ENCODE measurements around the gene PON2. TPM values are rescaled to one million over a fixed set of nuclear protein-coding genes. Genes with fewer than 3 reads are reported as not detected.

The PON2 gene
- total RNA-seq: 1 to 10 TPM; 3.9 to 9.3 TPM

DNA sequence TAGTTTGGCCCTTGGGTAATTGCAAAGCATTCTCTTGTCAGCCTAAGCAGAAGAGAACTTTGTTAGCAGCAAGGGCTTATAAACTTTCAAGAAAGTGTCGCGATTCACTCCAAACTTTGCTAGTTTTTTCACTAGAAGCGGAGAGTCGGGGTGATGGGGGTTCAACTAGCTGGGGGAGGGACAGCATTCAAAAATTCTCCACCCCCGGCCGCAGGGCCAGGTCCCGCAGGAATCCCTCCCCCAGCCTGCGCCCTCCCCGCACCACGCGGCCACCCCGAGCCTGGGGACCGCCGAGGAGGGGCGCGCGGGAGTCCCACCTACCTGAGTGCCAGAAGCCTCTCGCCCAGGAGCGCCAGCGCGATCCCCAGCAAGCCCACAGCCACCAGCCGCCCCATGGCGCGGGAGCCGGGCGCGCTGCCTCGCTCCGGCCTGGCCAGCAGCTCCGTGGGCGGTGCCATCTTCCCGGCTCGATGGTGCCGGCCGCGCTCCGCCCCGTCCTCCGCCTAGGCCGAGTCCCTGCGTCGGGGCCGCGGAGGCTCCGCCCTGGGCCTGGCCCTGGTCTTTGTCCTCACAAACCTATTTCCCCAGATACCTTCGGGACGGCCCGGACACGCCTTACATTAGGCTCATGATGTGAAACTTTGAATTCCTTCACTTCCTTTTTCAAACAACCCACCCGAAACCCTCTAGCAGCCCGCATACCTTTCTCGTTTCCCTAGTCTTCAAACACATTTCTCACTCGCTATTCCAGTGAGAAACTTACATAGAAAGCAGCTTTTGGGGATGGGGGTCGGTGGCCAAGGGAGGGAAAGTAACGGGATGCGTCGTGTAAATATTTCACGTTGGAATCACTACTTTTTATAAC lies at the start of gene PON2:
PON2 (minus strand) TSS at position 472 of the 865 bp plus-strand sequence; CDS start at position 395, 77 bp downstream.
- H3K4me3 Mint-ChIP-seq: peak within 1 kb of the TSS; percentile 86
- peaks cover 13% of the 10 kb centered on the region for H3K27me3 Mint-ChIP-seq
- peak; percentile 96 for ATAC-seq (replicated peaks)
- no peaks in the 10 kb centered on the region for H3K4me1 Mint-ChIP-seq
- H3K27ac Mint-ChIP-seq: peak within 1 kb of the TSS; percentile 86
- H3K9me3 Mint-ChIP-seq: no peaks in the 10 kb centered on the region
- H3K36me3 Mint-ChIP-seq (ENCODE audit: low read depth): no peaks in the 10 kb centered on the region

DNA sequence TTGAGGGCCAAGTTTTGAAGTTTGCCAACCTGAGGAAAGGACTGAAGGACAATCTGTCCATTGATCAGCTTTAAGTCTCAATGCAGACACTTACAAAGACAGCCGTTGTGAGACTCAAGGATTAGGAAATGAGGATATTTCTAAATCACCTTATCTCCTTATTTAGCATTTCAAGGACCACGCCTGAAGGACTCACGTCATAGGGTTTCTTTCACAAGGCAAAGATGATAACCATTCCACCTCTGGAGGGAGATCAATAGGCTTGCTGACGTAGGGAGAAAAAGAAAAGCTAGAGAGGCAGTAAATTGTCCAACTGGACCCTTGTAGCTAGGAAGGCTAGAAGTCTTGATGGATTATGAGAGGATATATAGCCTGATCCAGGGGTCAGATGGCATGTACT lies 47.6 kb upstream of the PON2 start:
- no peaks in the 10 kb centered on the region for H3K9me3 Mint-ChIP-seq
- peaks cover 16% of the 10 kb centered on the region for H3K27me3 Mint-ChIP-seq
- ATAC-seq (replicated peaks): no peak
- H3K27ac Mint-ChIP-seq: no peak overlapping the region
- no peak overlapping the region for H3K4me3 Mint-ChIP-seq
- H3K36me3 Mint-ChIP-seq (ENCODE audit: low read depth): no peaks in the 10 kb centered on the region
- H3K4me1 Mint-ChIP-seq: no peaks in the 10 kb centered on the region

DNA sequence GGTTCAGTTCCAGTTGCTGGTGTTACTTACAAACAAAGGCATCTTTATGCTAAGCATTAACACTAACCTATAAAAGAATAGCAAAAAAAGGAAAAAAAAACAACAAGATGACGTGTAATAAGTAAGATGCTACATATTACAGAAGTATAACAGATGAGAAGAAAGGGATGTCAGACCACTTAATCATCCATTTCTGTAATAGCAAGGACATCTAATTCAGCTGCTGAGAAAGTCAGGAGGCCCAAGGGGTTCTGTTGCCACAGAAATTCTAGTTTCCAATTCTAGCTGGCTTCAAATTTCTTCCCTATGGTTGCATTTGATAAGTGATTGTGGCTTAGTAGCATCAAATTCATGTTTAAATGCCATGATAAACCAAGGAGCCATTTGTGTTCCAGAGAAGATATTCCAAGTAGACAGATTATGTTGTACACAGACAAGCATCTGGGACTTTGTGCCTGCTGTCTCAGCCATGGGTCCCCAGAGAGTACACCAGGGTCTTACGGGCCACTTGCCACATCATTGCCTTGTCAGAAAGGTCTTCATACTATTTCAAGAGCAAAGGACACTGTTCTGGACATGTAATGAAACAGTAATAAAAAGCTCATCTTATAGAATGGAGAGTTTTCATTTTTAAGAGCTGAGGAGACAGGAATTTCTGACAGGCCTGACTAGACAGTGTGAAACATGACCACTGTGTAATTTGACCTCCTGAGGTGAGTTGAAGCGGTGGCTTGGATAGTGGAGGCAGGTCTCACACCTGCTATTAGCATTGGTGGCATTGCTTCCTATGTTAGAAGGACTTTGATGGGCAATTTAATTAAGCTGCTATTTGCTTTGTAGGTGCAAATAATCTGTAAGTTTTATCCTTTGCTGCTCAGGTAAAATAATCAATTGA lies 46.7 kb upstream of the PON2 start:
- Mint-ChIP-seq H3K9me3 (no peaks in the 10 kb centered on the region), H3K27ac (no peak overlapping the region), H3K4me1 (no peaks in the 10 kb centered on the region), H3K27me3 (peaks cover 13% of the 10 kb centered on the region), H3K4me3 (no peak overlapping the region), H3K36me3 (ENCODE audit: low read depth) (no peaks in the 10 kb centered on the region)
- no peak for ATAC-seq (replicated peaks)

DNA sequence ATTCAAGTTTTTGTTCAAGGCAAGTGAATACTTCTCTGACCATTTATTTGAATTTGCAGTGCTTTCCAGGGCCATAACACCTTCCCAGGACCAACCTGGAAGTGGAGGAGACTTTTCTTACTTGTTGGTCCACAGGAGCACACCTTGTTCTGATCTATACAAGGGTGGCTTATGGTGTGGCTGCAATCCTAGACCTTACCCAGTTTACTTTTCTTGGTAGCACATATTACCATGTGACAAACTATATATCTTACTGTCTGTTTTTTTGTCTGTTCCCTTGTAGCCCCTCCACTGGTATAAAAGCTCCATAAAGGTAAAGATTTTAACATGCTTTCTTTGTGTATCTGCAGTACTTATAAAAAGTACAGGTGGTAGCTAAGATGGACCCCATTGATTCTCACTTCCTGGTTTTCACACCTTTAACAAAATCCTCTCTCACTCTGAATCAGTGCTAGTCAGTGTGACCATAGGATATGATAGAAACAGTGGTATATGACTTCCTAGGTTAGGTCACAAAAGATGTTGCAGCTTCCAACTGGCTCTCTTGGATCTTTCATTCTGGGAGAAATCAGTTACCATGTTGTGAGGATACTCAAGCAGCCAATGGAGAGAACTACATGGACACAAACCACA lies 45.3 kb upstream of the PON2 start:
- ATAC-seq (replicated peaks): no peak
- no peaks in the 10 kb centered on the region for H3K36me3 Mint-ChIP-seq (ENCODE audit: low read depth)
- no peak overlapping the region for H3K27ac Mint-ChIP-seq
- H3K4me3 Mint-ChIP-seq: no peak overlapping the region
- H3K9me3 Mint-ChIP-seq: no peaks in the 10 kb centered on the region
- H3K4me1 Mint-ChIP-seq: no peaks in the 10 kb centered on the region
- H3K27me3 Mint-ChIP-seq: peaks cover 8% of the 10 kb centered on the region

DNA sequence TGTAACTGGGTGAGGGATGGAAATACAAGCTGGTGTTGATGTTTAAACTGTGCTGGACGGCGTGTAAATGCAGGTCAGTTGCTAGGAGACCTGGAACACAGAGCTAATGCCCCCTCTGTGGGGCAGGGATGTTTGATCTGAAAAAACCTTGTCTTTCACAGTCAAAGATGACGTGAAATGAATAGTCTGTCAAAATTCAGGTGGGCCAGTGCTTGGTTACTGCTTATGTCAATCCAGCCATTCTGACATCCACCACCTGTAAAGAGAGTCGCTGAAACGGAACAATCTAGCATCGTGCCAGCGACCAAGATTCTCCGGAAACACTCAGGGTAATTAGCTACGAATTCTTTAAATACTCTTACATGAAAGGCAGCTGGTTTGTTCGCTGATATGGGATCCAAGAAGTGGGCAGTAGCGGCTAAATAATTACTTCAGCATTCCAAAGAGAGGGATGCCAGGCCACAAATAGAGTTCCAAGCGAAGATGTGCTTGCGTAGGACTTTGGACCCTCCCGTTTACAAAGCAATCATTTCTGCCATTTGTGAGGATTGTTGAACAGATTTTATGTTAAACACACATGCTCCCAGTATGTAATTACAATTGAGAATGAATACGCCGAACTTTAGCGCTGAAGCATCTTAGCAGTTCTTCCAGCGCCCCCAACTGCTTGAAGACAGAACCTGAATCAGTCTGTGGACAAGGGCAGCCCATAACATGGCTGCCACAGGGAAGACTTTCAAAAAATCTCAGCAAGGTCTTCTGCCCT lies 43.6 kb upstream of the PON2 start:
- Mint-ChIP-seq H3K36me3 (ENCODE audit: low read depth) (no peaks in the 10 kb centered on the region), H3K4me1 (no peaks in the 10 kb centered on the region), H3K27me3 (peaks cover 7% of the 10 kb centered on the region), H3K9me3 (no peaks in the 10 kb centered on the region), H3K4me3 (no peak overlapping the region), H3K27ac (no peak overlapping the region)
- no peak for ATAC-seq (replicated peaks)

DNA sequence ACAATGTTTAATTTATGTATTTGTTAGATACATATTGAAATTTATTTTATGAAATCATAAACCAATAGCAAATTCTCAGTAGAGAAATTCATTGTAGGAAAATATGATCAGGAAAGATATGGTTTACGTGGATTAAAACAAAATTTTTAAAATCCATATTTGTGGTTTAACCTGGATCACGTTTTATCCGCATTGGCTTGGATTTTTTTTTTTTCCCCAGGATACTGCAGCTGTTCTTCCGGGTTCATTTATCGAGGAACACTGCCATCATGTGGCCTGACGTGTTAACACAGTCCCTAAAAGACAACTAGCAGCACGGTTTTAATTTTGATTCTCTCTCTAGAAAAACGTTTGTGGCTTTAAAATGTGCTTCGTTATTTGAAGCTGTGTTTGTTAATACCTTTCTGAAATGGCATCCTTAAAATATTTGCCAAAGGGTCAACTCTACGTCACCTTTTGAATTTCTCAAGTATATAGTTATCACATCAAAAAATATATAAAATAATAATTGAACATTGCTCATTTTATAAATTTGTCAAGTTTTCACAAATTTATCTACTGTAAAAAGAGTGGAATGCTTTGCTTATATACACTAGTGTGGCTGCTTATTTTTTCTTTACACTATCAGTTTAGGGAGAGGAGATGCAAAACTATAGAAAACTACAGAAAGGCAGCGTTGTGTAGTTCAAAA lies 42.2 kb upstream of the PON2 start:
- H3K27ac Mint-ChIP-seq: no peak overlapping the region
- no peaks in the 10 kb centered on the region for H3K4me1 Mint-ChIP-seq
- no peaks in the 10 kb centered on the region for H3K36me3 Mint-ChIP-seq (ENCODE audit: low read depth)
- no peak for ATAC-seq (replicated peaks)
- peaks cover 7% of the 10 kb centered on the region for H3K27me3 Mint-ChIP-seq
- no peak overlapping the region for H3K4me3 Mint-ChIP-seq
- no peaks in the 10 kb centered on the region for H3K9me3 Mint-ChIP-seq

DNA sequence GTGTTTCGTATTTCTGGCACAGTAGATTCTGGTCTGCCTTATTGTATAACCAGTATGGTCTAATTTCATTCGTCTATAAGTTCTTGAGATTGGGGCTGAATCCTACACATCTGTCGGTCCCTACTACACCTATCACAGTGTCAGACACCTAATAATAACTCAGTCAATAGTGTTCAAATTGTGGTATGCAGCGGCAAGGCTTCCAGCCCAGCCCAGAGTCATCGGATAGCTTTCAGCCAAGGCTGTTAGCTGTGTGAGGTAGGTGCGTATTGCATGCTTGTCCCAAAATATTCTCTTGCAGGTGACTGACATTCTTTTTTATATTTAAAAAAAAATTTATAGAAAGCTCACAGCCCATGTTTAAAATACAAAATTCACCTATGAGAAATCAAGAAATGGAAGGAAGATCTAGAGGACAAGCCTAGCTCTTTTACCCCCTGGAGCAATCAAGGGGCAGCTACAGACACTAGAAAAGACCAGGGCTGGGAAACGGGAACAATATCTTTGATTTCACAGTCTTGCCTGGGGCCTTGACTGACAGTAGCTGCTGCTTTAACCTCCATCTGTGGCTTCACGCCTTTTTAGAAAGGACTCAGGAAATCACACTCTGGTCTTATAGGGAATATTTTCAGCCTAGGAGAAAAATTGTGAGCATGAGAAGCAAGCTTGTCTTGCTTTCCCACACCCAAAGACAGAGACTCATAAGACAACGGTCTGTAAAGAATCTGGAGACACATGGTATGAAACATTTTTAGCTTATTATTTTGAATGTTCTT lies 41.4 kb upstream of the PON2 start:
- no peaks in the 10 kb centered on the region for H3K9me3 Mint-ChIP-seq
- no peak overlapping the region for H3K27ac Mint-ChIP-seq
- peaks cover 11% of the 10 kb centered on the region for H3K27me3 Mint-ChIP-seq
- no peaks in the 10 kb centered on the region for H3K36me3 Mint-ChIP-seq (ENCODE audit: low read depth)
- no peaks in the 10 kb centered on the region for H3K4me1 Mint-ChIP-seq
- H3K4me3 Mint-ChIP-seq: no peak overlapping the region
- ATAC-seq (replicated peaks): no peak

DNA sequence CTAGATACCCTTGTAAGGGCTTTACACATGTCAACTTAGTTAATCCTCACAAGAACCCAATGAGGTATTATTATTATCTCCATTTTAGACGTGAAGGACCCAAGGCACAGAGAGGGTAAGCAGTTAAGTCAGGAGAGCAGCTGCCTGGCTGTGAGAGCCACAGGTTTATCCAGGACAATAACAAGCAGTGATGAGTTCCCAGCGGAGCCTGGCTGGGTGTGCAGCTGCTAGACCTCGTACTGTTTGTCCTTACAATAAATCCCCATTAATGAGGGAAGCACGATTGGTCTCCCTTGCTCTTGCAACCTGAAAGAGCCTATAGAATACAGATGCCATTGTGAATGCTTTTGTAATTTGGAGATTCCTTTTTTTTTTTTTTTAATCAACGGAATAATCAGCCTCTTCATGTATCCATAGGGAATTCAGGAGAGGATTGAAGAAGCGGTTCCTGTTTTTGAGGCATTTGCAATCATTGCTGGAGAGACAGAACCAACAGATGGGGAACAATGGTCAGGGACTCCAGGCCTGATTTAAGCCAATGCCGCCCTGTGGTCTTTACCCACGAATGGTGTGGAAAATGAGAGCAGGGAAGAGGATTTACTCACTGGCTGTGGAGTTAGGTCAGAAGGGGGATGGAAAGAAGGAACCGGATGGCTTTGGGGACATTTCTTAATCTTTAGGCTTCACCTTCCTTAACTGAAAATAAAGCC lies 38.6 kb upstream of the PON2 start:
- no peak overlapping the region for H3K27ac Mint-ChIP-seq
- ATAC-seq (replicated peaks): no peak
- H3K4me3 Mint-ChIP-seq: no peak overlapping the region

DNA sequence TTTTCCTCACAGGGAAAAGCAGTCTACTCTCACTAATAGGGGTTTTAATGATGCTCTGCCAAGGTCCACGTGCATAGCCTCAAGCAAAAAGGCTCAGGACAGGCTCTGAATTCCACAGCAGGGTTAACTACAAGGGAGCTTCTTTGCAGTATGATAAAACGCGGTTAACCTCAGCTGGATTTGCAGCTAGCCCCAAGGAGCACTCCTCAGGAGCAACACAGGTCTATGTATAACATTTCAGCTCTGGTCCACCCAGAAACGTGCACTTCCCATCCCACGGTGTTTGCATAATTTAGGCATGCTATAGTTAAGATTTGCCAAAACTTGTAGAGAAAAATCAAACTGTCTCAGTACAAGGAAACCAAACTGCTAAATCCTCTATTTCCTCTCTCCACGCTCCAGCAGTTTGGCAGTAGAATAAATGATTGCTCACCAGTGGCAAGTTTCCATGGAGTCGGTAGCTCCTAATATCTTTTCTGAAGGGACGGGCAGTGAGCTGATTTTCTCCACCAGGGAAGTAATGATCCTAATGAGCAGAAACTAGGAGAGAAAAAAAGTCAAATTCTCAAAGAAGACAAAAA lies 37.8 kb upstream of the PON2 start:
- no peaks in the 10 kb centered on the region for H3K9me3 Mint-ChIP-seq
- peaks cover 4% of the 10 kb centered on the region for H3K4me1 Mint-ChIP-seq
- no peaks in the 10 kb centered on the region for H3K36me3 Mint-ChIP-seq (ENCODE audit: low read depth)
- ATAC-seq (replicated peaks): no peak
- no peak overlapping the region for H3K27ac Mint-ChIP-seq
- H3K4me3 Mint-ChIP-seq: no peak overlapping the region
- peaks cover 5% of the 10 kb centered on the region for H3K27me3 Mint-ChIP-seq

More for the DNA sequence above, 38.6 kb upstream of the PON2 start:
- H3K9me3 Mint-ChIP-seq: no peaks in the 10 kb centered on the region
- no peaks in the 10 kb centered on the region for H3K36me3 Mint-ChIP-seq (ENCODE audit: low read depth)
- H3K4me1 Mint-ChIP-seq: peaks cover 4% of the 10 kb centered on the region
- H3K27me3 Mint-ChIP-seq: peaks cover 11% of the 10 kb centered on the region

DNA sequence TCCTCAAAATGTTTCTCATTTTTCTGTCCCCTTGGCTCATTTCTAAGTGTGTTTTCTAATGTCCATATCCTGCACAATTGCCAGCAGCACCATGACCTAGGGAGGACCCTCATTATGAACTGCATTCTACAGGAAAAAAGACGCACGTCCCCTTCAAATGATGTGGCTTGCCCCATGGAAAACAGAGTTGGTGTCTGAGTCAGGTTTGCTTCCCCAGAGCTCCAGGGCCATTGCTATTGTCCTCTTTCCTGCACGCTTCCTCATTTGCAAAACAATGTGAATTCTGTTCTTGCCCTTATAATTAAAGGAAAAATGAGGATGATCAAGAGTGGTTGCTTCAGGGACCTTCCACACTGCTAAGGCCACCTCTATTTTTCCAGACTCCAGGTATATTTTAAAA lies 36.2 kb upstream of the PON2 start:
- ATAC-seq (replicated peaks): no peak
- Mint-ChIP-seq H3K27ac (no peak overlapping the region), H3K4me1 (peaks cover 4% of the 10 kb centered on the region), H3K9me3 (no peaks in the 10 kb centered on the region), H3K27me3 (peaks cover 4% of the 10 kb centered on the region), H3K36me3 (ENCODE audit: low read depth) (no peaks in the 10 kb centered on the region), H3K4me3 (no peak overlapping the region)

DNA sequence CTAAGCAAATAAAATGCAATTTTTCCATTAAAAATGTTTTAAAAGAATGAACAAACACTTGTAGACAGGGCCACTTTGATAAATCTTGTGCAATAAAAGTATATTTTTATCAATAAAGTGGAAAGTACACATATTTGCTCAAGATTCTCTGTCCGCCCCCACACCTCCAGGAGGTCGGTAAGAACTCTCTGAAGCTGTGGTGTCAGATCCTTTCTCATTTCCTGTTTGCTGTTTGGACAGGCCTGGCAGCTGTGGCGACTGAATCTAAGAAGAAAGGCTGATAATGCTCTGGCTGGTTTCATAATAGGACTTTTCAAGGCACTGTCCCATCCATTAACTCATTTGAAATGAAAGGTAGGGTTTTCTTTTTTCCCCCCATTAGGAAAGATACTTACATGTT lies 35.6 kb upstream of the PON2 start:
- H3K4me3 Mint-ChIP-seq: no peak overlapping the region
- peak; percentile 60 for ATAC-seq (replicated peaks)
- peaks cover 4% of the 10 kb centered on the region for H3K27me3 Mint-ChIP-seq
- H3K36me3 Mint-ChIP-seq (ENCODE audit: low read depth): no peaks in the 10 kb centered on the region
- H3K9me3 Mint-ChIP-seq: no peaks in the 10 kb centered on the region
- no peak overlapping the region for H3K27ac Mint-ChIP-seq
- peaks cover 4% of the 10 kb centered on the region for H3K4me1 Mint-ChIP-seq

DNA sequence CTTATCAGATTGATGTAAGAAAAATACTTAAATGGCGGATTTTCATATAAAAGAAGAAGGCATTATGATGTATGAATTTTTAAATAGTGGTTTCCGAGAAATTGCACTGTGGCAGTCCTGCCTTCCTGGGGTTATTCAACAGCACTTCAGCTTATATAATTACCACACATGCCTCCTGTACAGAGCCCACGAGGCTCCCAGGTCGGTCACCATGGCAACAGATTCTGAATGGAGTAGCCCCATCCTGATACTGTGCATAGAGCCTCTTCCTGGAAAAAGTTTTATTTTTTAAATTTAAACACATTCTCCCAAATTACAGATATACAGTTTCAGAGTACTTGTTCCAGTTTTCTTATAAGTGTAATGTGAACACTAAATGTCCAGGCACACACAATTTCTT lies 35.0 kb upstream of the PON2 start:
- Mint-ChIP-seq H3K27me3 (peaks cover 4% of the 10 kb centered on the region), H3K36me3 (ENCODE audit: low read depth) (no peaks in the 10 kb centered on the region), H3K4me1 (peaks cover 4% of the 10 kb centered on the region), H3K27ac (no peak overlapping the region), H3K9me3 (no peaks in the 10 kb centered on the region), H3K4me3 (no peak overlapping the region)
- ATAC-seq (replicated peaks): no peak

Measured in activated T-helper 17 cell treated with anti-CD3 and anti-CD28 coated beads, Interleukin-2, amount 50 U/mL, for 72 hours (primary cell).